Fibroblast of lung (primary cell): ENCODE measurements around the gene STRC.
"Not testable (repeated sequence)": the region's sequence is repeated elsewhere in the genome, so short reads cannot be mapped to it uniquely, and the experiment has no call there.

Experiments
- EZH2 ChIP-seq: IDR thresholded peaks from 2 replicates; pipeline ENCODE4 v1.5.1; 2012; ENCODE audit warnings: low read length, control low read depth, mild to moderate bottlenecking; ENCODE audit errors: missing control alignments
- TF ChIP-seq, protein P1 (sequence below), 2 donors: IDR thresholded peaks in 1 of 2; conservative IDR thresholded peaks in 1 of 2; 1 replicate in 1 of 2; 2 replicates in 1 of 2; pipeline ENCODE4 v1.5.1; 2011 to 2012; ENCODE audit warnings: low read length in 2 of 2, control low read depth in 1 of 2, inconsistent platforms in 1 of 2, low read depth in 1 of 2, mild to moderate bottlenecking in 1 of 2

DNA sequence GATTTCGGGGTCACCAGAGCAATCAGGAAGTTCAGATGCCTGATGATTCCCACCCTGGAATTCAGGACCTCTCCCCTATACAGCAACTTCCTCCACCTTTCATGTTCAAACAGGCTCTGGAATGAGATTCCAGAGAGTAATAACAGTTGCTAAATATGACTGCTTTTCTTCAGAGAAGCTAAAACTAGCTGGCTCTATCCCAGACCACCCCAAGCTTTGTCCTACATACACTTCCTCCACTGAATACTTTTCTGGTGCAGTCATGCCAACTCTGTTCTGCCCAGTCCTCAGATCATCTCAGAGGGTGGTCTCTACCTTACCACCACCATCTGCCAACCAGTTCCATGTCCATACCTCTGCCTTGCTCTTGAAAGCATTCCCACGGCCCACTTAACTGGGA, 52.0 kb downstream of the STRC start:
- TF ChIP-seq, protein P1, sequence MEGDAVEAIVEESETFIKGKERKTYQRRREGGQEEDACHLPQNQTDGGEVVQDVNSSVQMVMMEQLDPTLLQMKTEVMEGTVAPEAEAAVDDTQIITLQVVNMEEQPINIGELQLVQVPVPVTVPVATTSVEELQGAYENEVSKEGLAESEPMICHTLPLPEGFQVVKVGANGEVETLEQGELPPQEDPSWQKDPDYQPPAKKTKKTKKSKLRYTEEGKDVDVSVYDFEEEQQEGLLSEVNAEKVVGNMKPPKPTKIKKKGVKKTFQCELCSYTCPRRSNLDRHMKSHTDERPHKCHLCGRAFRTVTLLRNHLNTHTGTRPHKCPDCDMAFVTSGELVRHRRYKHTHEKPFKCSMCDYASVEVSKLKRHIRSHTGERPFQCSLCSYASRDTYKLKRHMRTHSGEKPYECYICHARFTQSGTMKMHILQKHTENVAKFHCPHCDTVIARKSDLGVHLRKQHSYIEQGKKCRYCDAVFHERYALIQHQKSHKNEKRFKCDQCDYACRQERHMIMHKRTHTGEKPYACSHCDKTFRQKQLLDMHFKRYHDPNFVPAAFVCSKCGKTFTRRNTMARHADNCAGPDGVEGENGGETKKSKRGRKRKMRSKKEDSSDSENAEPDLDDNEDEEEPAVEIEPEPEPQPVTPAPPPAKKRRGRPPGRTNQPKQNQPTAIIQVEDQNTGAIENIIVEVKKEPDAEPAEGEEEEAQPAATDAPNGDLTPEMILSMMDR (conservative IDR thresholded peaks at IDR 0.05 in 1 of 2, IDR thresholded peaks at IDR 0.05 in 1 of 2; ENCODE audit: low read depth in 1 of 2, low read length in 2 of 2) = not testable (repeated sequence)
- not testable (repeated sequence) for TF ChIP-seq EZH2
